ENCODE data around the gene FBXW11. TPM values are rescaled to one million over a fixed set of nuclear protein-coding genes. Genes with fewer than 3 reads are reported as not detected.

Gene FBXW11
- total RNA-seq, 1 donor from 2014 or later: 31.1 TPM

- intact Hi-C loops (cut with micrococcal nuclease): no loop called here
These were observed 124.3 kb downstream of the FBXW11 start for GRCh38 chr5:171882118-171882517.

GRCh38 chr5:171874234-171874633, 132.2 kb downstream of the FBXW11 start:
- intact Hi-C loops (cut with micrococcal nuclease): no loop called here

- intact Hi-C loops (cut with micrococcal nuclease): no loop called here
These were observed 133.8 kb downstream of the FBXW11 start for GRCh38 chr5:171872666-171873065.

- intact Hi-C loops (cut with micrococcal nuclease): no loop called here
These were observed 134.7 kb downstream of the FBXW11 start for GRCh38 chr5:171871711-171872110.

DNA sequence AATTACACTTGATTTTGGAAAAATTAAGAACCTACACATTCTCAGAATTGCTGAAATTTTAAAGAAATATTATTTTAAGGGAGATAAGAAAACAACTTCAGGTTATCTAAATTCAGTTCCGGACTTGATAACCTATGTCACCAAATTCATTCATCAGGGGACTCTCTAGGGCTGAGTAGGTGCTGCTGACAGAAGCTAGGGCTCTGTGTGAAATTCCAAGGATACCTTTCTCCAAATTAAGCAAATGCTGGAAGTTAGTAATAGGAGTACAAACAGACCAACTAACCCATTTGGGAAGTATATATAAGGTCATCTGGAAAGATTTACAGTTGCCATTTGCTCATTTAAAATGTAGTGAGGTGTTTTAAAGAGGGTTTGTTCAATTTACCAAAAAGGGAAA, 136.5 kb downstream of the FBXW11 start:
- intact Hi-C loops (cut with micrococcal nuclease): no loop called here

- intact Hi-C loops (cut with micrococcal nuclease): no loop called here
These were observed 138.2 kb downstream of the FBXW11 start for GRCh38 chr5:171868236-171868635.

GRCh38 chr5:171867786-171868185, 138.7 kb downstream of the FBXW11 start:
- intact Hi-C loops (cut with micrococcal nuclease): no loop called here

GRCh38 chr5:171865471-171865870, 141.0 kb downstream of the FBXW11 start:
- intact Hi-C loops (cut with micrococcal nuclease): no loop called here

- intact Hi-C loops (cut with micrococcal nuclease): no loop called here
These were observed 142.5 kb downstream of the FBXW11 start for GRCh38 chr5:171863935-171864334.

- intact Hi-C loops (cut with micrococcal nuclease): no loop called here
These were observed 143.8 kb downstream of the FBXW11 start for GRCh38 chr5:171862624-171863023.

- intact Hi-C loops (cut with micrococcal nuclease): no loop called here
These were observed 145.1 kb downstream of the FBXW11 start for GRCh38 chr5:171861381-171861780.

GRCh38 chr5:171858303-171858702, 148.1 kb downstream of the FBXW11 start:
- intact Hi-C loops (cut with micrococcal nuclease): no loop called here

- intact Hi-C loops (cut with micrococcal nuclease): no loop called here
These were observed 149.0 kb downstream of the FBXW11 start for GRCh38 chr5:171857489-171857876.

DNA sequence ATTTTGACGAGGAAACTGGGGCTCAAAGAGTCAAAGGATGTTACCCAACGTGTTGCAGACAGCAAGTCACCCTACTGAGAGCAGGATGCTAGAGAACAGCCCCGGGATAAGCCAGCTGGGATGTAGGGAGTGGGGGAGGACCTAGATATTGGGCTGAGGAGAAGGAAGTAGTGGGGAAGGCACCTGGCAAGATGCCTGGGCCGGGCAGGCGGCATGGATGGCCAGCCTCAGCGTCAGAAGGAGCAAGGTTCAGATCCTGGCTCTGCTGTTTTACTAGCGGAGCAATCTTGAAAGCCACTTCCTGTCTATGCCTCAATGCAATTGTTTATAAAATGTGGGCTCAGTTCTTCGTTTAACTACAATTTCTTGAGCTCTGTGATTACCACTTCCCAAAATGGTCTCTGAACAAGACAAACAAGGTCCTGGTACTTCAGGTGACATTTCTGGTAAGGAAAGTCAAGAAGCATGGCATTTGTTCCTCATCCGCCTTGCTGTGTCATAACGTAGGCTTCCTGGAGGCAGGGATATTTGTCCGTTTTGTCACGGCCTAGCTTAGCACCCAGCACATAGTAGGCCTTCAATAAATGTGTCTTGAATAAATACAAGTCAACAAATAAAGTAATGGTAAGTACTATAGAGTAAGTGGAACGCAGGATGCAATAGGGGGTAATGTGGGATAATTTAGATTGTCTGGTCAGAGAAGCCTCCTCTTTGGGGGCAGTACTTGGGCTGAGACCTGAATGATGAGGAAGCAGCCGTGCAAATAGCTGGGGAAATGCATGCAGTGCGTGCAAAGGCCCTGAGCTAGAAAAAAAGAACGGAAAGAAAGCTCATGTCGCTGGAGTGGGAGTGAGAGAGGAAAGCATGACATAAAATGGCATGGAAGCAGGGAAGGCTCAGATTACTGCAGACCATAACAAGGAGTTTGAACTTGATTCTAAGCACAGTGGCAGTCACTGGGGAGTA, 150.4 kb downstream of the FBXW11 start:
- intact Hi-C loops (cut with micrococcal nuclease): no loop called here

DNA sequence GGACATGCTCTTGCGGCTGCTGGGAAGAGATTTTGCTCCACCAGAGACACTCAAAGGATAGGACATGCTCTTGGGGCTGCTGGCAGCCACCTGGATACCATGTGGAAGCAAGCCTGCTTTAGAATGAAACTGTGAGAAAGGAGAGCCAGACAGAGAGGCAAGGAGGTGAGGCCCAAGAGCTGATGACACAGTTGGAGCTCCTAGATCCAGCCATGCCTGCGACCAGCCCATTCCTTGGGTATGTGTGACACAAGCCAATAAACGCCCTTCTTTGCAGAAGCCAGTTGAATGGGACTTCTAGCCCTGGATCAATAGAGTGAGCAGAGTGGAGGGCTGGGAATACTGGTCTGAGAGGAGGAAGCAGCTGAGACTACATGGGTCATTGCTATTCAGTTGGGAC, 151.2 kb downstream of the FBXW11 start:
- intact Hi-C loops (cut with micrococcal nuclease): no loop called here

DNA sequence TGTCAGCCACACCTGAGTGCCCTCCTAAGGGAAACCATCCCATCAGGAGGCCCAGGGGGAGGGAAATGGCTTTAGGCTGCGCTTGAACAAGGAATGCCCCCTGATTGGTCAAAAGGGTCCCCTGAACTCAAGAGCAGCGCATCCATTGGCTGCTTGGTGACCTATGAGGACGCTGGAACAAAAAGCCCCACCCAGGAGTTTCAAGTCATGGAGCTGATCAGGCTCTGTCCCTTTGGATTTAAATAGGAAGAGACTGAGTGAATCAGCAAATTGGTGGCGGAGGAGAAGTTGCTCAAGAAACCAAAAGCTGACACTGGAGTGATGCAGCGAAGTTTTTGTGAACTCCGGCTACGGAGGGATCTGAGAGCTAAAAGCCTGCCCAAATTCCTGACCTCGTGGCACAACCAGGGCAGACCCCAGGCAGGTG, 154.2 kb downstream of the FBXW11 start:
- intact Hi-C loops (cut with micrococcal nuclease): no loop called here

- intact Hi-C loops (cut with micrococcal nuclease): no loop called here
These were observed 155.2 kb downstream of the FBXW11 start for GRCh38 chr5:171851251-171851650.

- intact Hi-C loops (cut with micrococcal nuclease): no loop called here
These were observed 156.0 kb downstream of the FBXW11 start for GRCh38 chr5:171850324-171850947.

- intact Hi-C loops (cut with micrococcal nuclease): no loop called here
These were observed 156.7 kb downstream of the FBXW11 start for GRCh38 chr5:171849585-171850323.

- intact Hi-C loops (cut with micrococcal nuclease): no loop called here
These were observed 157.4 kb downstream of the FBXW11 start for GRCh38 chr5:171848911-171849520.

- intact Hi-C loops (cut with micrococcal nuclease): no loop called here
These were observed 158.0 kb downstream of the FBXW11 start for GRCh38 chr5:171848486-171848885.
